Inflammatory macrophage treated with lipopolysaccharide for 1 hour (primary cell): ENCODE results near the gene ANO4.
"Not testable (repeated sequence)": the region's sequence is repeated elsewhere in the genome, so short reads cannot be mapped to it uniquely, and the experiment has no call there.

Experiments
- DNase-seq, 2 donors: peaks; one replicate each; pipeline ENCODE4 v3.0.0-alpha.2; 2020 to 2022

The ANO4 gene

DNA sequence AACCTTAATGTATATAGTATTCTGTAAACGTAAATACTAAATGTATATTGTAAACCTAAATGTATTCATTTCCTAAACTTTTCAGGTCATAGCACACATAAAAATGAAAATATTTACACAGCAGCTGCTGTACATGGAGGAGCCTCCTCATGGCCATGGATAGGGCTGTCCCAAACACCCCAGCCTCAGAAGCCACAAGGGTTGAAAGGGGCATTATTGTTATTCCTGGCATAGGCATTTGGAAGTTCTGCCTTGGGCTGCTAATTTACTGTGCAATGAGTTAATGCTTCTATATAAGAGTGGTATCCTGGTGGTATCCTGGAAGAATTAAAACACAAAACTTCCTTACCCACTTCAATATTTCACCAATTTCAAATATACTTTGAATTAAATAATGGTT is 256.1 kb downstream of the ANO4 start:
- DNase-seq: no peak

DNA sequence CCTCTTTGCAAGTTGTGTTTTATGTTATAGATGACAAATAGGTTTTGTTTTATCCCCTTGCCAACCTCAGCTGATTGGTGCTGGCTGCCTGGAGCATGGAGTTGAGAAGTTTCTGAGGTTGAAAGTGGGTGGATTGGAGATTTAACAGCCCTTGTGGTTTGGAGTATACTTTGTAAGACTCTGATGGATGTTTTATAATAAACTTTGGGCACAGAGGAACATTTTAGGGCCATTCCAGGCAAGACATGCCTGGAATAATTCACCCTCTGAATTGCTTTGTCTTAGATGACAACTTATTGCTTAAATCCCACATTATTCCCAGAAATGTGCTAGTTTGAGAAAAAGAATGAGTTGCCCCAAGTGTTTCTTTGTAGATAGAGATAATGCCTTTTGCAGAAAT is 256.6 kb downstream of the ANO4 start:
- DNase-seq: no peak

DNA sequence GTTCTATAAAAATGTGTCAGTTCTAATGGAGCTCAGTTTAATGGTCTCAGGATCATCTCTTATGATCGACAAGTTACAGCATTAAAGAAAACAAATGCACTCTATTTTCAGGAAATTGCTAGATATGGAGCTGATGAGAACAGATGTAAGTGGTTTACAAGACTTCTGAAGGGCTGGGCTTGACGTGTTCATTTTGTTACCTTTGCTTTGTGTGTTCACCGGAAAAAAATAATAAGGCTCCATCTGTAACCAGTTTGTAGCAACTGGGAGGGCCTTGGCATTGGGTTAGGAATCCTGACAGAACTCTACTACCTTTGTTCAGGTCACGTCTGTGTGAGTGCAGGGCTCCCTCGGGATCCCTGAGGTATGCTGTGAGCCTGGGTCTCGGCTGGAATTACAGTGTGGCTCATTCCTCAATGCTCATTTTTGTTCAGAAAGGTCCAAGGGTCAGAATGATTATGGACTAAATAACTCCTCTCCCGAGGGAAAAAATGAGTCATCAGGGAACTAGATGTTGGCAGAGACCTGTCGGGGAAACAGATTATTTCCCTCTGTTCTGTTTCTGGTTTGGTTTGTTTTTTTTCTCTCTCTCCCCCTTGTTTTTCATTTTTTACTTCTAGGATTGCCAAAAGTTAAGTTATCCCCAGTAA is 257.4 kb downstream of the ANO4 start:
- no peak for DNase-seq

- DNase-seq: no peak
Measured at GRCh38 chr12:101053203-101053602, 258.6 kb downstream of the ANO4 start.

DNA sequence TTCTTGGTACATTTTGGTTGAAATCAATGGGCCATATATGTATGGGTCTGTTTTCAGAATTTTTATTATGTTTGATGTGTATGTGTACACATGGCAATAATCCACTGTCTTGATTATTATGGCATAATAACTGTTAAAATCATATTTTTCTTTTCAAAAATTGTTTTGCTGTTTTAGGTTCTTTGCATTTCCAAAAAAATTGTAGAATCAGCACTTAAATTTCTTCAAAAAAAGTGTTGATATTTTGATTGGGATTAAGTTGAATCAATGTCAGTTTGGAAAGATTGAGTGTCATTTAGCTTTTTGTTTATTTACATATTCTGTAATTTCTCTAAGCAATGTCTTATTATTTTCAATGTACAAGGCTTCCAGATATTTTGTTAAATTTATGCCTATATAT is 261.4 kb downstream of the ANO4 start:
- no peak for DNase-seq

DNA sequence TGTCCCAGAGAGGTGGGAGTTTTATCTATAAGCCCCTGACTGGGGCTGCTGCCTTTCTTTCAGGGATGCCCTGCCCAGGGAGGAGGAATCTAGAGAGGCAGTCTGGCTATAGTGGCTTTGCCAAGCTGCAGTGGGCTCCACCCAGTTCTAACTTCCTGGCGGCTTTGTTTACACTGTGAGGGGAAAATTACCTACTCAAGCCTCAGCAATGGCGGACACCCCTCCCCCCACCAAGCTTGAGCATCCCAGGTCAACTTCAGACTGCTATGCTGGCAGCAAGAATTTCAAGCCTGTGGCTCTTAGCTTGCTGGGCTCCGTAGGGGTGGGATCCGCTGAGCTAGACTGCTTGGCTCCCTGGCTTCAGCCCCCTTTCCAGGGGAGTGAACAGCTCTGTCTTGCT is 267.9 kb downstream of the ANO4 start:
- not testable (repeated sequence) for DNase-seq

DNA sequence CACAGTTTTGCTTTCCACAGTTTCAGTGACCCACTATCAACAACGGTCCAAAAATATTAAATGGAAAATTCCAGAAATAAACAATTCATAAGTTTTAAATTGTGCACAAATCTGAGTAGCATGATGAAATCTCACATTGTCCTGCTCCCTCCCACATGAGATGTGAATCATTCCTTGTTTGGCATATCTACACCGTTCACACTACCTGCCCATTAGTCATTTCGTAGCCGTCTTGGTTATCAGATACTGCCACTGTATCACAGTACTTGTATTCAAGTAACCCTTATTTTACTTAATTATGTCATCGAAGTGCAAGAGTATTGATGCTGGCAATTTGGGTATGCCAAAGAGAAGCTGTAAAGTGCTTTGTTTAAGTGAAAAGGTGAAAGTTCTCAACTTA is 270.1 kb downstream of the ANO4 start:
- no peak for DNase-seq

DNA sequence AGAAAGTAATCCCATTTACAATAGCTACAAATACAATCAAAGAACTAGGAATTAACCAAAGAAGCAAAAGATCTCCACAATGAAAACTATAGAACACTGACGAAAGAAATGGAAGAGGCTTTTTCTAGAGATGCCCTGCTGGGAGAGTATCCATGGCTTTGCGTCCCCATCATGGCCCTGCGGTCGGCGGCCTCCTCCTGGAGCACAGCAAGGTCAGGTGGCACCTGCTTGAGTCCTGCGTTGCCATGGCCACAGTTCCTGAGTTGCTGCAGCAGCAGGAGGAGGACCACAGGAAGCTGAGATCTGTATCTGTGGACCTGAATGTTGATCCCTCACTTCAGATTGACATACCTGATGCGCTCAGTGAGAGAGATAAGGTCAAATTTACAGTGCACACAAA is 271.9 kb downstream of the ANO4 start:
- no peak for DNase-seq

GRCh38 chr12:101068402-101068801 is 273.8 kb downstream of the ANO4 start:
- no peak for DNase-seq

- no peak for DNase-seq
Measured at GRCh38 chr12:101068836-101069235, 274.3 kb downstream of the ANO4 start.

- no peak for DNase-seq
Measured at GRCh38 chr12:101074940-101075680, 280.5 kb downstream of the ANO4 start.

DNA sequence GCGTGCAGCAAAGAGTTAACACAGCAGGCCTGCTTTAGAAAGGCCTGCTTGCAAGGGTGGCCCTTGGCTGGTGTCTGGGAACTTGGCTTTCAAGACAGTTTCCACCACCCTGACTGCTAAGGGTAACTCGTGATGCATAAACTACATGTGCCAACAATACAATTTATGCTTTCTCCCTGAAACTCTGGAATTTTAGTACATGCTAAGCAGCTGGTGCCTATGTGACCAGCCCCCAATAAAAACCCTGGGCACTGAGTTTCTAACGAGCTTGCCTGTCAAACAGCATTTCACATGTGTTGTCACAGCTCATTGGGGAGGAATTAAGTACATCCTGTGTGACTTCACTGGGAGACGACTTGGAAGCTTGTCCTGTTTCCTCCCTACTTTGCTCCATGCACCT is 282.3 kb downstream of the ANO4 start:
- no peak for DNase-seq

DNA sequence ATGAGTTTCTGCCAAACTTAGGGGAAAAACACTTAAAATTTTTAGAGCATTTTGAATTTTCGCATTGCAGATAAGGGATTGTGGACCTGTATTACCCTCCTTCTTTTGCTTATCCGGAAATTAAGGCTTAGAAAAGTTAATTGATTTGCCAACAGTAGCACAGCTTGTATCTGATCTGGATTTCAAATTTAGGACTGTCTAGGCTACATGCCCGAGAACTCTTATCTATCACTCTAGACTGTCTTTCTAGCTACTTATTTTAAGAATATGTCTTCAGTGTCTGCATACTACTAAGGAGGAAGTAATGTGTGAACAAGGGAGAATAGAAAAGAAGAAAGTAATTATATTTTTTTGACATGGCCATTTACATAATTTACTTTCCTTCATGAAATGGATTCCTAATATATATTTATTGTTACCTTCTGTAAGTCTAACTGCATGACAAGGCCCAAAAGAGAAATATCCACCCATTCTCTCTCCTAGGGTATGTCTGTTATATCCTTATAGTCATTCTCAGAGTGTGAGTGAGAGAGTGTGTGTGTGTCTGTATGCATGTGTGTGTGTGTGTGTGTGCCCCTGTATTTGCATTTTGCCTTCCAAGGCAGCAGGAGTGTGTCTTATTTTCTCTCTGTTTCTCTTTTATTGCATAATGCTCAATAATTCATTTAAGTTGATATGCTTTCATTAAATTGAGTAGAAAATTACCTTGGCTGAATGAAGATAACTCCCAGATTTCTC is 283.4 kb downstream of the ANO4 start:
- no peak for DNase-seq

DNA sequence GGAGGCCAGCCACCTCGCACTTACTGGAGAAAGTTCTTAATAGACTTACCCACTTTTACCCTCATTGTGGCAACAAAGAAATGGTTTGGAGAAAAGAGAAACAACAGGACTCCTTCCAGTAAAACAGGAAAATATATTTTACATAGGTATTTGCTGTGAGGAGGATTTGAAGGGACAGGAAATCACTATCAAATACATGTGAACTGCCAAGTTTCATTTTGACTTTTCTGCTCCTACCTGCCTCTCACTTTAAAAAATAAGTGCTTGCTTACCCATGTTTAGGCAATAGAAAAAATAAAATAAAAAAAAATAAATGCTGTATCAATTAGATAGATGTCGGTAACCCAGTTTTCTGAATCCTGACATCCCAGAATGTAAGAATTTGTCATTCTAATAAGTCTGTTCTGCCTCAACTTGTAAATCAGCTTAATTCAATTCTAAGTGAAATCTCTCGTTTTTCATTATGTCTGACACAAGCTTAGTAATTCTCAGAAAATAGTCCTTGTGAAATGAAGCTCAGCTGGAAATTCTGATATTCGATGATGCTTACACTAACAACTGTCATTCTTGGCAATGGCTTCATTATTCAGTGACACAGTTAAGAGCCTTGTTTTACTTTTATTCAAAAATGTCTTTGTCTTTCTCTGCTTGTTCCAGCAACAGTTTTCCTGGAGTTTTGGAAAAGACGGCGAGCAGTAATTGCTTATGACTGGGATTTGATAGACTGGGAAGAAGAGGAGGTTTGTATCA is 284.1 kb downstream of the ANO4 start:
- no peak for DNase-seq

DNA sequence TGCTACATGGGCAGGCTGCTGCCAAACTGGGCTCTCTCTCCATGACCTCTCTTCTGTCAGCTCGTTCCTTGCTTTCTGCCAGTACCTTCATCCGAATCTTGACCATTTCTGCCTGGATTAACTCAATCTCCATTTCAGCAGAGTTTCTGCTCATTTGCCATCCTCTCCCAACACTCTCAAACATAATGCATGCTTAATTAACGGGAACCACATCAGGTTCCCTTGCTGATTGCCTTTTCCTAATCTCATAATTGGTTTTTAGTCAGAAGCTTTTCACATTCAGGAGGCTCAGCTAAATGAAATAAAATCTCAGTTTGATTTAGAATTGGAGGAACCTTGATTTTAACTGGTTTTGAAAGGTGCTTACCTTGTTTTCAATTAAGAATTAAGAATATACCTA is 288.1 kb downstream of the ANO4 start:
- DNase-seq: no peak

GRCh38 chr12:101086490-101087135 is 292.0 kb downstream of the ANO4 start:
- no peak for DNase-seq

DNA sequence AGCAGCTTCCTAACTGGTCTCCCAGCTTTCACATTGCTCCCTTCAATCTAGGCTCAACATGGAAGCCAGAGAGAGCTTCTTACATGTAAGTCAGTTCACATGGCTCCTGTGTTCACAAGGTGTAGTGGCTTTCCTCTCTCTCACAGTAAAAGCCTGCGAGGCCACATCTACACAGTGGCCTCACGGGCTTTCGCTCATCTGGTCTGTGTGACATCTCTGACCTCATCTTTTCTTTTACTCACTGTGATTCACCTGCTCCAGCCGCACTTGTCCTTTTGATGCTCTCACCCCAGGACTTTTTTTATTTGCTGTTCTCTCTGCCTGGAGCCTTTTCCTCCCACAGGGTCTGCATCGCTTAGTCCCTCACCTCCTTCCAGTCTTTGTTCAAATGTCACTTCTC is 293.3 kb downstream of the ANO4 start:
- no peak for DNase-seq

DNA sequence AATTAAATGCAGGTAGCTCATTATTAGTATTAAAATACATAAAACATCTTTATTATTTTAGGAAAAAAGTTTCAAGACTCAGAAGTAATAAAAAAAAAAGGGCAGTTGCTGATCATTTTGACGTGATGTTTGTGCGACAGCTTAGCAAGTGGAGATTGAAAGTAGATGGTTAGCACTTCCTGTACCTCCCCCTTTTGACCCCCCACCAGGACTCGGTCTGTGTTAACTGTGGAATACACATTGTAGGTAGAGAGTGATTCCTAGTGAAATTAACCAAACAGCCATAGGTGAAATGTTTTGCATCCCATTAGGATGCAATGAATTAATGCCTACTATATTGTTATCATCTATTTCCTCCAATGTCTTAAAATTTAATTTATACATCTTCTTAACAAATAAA is 294.7 kb downstream of the ANO4 start:
- DNase-seq: no peak

- not testable (repeated sequence) for DNase-seq
Measured at GRCh38 chr12:101090222-101090621, 295.6 kb downstream of the ANO4 start.

- DNase-seq: no peak
Measured at GRCh38 chr12:101097829-101098580, 303.4 kb downstream of the ANO4 start.

DNA sequence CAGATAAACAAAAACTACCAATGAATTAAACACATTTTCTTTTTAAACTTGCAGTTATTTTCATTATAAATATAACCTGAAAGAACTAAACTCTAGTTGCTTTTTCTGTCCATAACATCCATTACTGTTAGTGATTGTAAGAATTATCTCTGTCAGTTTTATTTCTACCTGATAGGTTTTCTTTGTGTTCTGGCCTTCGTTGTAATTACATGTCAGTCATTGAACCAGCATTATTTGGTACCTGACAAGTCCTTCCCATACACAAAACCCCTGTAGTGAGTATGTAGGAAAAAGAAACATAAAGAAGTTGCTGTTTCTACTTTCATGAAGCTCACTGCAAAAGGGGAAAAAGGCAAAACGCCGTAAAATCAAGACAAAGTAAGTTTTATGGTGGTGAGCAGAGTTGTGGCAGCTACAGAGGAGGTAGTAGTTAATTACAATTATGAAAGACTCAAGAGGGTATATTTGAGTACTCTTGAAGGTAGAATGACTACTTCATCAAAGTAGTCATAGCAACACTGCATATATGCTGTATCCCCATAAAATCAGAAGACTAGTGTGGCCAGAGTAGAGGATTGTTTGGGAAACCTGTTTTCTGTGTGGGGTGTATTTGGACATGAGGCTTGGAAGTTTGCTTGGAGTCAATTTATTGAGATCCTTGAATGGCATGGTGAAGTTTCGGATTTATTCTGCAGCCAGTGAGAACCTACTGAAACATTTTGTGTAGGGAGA is 312.6 kb downstream of the ANO4 start:
- no peak for DNase-seq
